ENCODE results near the gene CNNM3.

CNNM3 gene

GRCh38 chr2:96881349-96882195 lies 65.5 kb downstream of the CNNM3 start:
- no peak for DNase-seq

DNA sequence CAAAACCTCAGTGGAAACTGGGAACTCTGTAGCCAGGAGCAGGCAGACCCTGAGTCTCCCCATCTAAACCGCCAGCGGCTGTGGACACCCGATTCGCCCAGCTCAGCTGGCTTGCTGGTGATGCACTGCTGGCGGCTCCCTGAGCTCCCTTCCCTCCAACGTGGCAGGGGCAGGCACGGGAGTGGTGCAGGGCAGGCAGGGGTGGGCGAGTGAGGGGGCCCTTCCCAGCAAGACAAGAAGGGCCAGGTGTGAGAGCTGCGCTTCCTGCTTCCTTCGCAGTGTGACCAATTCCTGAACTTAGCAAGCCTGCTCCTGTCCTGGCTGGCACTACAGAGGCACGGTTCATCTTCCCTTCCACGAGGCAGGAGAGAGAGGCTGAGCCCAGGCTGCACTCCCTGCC lies 66.2 kb downstream of the CNNM3 start:
- DNase-seq = no peak

GRCh38 chr2:96882906-96883305 lies 66.8 kb downstream of the CNNM3 start:
- DNase-seq = no peak

DNA sequence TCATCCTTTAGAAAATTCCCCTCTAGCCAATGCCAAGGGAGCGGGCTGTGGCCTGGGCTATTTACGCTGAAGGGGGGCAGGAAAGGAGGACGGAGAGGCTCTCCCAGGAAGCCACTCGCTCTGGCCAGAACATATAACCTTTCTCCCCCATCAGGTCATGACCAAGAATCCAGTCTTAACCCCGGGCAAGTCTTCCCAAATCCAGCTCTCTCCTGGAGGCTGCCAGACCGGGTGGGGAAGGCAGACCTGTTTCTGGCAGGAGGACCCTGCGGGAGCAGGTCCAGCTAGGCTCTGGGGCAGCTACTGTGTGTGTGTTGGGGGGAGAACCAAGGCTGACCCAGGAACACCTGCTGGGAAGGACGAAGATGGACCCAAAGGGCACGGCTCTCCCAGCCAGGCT lies 67.2 kb downstream of the CNNM3 start:
- DNase-seq = no peak

All from activated CD4-positive, alpha-beta T cell treated with anti-CD3 and anti-CD28 coated beads, Interleukin-2, amount 50 U/mL, for 1 hour (primary cell).